GM19351 (cell line): ENCODE measurements around the gene NUDT21.

Experiments used
- ATAC-seq: cut with Tn5 transposase; IDR thresholded peaks from one replicate; pipeline ENCODE4 v1.9.1; 2021; ENCODE audit warnings: mild to moderate bottlenecking, moderate library complexity; ENCODE audit not compliant: unreplicated experiment

The NUDT21 gene

GRCh38 chr16:56462064-56462796 lies 11.1 kb upstream of the NUDT21 start:
- ATAC-seq, result no peak

DNA sequence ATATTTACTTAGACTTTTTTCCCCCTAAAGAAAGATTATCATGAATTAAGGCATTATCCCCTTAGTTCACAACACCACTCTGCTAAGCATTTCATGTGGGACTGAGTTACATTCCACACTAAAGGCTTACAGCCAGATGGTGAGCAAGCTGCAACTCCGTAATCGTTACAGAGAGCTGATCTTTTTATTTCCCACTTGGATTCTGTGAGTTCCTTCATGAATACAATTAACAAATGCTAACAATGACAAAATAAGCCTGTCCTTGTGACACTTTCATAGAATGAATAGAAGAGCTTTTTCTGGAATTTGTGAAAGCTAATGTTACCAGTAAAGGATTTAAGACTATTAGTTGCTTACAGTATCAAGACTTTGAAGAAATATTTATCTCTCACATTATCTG lies 9.0 kb upstream of the NUDT21 start:
- ATAC-seq, result no peak

- no peak for ATAC-seq
These were observed 6.9 kb upstream of the NUDT21 start for GRCh38 chr16:56457927-56458470.

GRCh38 chr16:56451753-56452689 lies 889 bp upstream of the NUDT21 start:
- ATAC-seq, result peak; percentile 36

DNA sequence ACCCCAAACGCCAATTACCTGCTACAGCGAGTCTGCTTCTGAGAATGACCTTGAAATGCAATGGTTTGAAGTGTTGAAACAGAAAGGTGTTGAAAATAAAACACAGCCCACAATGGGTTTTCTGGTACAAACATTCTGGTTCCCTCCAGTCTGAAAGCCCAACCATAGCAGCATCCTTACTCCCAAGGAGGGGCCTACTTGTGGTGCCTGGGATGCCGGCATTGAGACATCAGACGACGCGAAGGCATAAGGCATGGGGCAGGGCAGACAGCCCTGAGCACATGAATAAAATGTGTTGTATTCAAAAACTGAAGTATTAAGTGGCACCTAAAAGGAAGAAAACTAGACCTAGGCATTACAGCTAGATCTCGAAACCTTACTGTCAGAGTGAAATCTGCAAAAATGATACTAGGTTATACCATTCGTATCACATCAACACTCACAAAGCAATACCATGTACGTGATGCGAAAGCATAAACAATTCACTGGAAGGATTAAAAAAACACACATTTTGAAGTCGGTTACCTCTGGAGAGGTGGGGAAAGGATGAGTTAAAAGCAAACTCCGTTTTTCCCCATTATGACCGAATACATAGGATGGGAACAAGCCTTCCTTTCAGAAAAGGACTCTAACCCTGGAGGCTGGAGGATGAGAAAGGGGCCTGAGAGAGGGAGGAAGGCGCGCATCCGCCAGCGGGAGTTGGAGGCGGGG lies 702 bp downstream of the NUDT21 start:
- ATAC-seq, result peak; percentile 31

DNA sequence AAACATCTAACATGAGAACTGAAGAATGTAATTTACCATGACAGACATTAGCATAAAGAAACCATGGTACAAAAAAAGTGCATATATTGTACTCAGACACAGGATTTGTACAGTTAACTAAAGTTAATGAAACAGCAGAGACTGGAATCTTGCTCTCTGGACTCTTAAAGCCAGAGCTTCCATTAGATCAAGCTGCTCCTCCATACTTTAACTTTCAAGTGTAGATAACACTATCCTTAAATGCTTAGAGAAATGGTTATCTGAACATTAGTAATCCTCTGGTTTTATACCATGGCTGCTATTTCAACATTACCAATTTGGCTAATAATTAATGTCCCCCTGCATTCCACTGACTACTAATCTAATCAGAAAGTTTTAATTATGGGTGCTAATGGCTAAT lies 3.1 kb downstream of the NUDT21 start:
- no peak for ATAC-seq

GRCh38 chr16:56447286-56447685 lies 3.8 kb downstream of the NUDT21 start:
- no peak for ATAC-seq

DNA sequence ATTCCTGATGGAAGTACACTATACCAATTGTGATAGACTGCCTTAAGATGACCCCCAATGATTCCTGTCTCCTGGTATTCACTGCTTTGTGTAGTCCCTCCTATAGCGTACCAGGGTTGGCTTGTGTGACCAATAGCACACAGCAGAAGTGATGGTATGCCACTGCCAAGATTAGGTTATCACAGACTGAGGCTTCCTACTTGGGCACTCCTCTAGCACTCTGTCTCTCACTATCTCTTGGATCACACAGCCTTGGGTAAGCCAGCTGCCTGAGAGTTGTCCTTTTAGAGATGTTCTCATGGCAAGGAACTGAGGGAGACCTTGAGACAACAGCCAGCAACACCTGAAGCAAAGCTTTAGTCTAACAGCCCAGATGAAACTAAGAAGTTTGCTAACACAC lies 13.1 kb downstream of the NUDT21 start:
- no peak for ATAC-seq

GRCh38 chr16:56436258-56436657 lies 14.9 kb downstream of the NUDT21 start:
- no peak for ATAC-seq

DNA sequence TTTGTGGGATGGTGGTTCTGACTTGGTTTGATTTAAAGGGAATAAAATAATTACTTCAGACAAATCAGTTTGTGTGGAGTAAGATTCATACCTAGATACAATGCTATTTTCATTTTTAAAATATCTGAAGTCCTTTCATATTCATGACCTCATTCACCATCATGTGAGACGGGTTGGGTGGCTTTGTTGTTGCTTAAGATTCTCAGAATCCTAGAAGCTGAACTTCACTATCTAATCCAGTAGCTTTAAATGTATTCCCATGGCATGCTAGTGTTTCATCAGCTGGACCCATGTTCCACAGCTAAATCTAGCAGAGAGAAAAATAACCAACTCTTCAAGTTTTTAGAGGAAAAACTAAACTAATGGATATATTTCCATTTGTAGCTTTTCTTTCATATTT lies 23.0 kb downstream of the NUDT21 start:
- ATAC-seq, result no peak

DNA sequence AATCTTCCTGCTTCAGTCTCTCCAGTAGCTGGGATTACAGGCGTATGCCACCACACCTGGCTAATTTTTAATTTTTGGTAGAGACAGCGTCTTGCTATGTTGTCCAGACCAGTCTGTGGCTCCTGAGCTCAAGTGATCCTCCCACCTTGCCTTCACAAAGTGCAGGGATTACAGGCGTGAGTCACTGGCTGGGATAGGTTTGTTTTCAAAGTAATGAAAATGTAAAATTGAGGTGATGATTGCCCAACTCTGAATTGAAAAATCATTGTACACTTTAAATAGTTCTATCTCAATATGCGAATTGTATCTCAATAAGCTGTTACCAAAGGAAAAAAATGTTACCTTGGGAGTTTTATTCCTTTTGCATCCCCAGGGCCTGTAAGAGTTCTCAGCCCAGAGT lies 24.5 kb downstream of the NUDT21 start:
- ATAC-seq, result no peak

DNA sequence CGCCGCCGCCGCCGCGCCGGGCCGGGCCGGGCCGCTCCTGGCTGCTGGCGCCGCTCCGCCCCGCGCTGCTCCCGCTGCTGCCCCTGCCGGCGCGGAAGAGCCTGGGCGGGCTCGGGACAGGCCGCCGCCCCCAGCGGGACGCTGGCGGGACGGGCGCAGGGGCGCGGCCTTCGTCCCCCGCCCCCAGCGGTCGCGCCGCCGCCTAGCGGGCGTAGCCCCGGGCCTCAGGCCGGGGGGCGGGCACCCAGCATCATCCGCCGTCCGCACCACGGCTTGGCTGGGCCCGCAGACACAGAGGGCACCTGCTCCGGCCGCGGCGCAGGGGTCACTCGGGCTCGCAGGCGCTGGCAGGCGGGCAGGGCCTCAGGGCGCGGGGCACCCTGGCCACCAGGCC lies 25.7 kb downstream of the NUDT21 start, which contains the start of gene AMFR:
Gene AMFR (minus strand): TSS at position 107 of the 394 bp plus-strand sequence. CDS start 218 bp downstream, outside the sequence.
- ATAC-seq, result peak; percentile 71

DNA sequence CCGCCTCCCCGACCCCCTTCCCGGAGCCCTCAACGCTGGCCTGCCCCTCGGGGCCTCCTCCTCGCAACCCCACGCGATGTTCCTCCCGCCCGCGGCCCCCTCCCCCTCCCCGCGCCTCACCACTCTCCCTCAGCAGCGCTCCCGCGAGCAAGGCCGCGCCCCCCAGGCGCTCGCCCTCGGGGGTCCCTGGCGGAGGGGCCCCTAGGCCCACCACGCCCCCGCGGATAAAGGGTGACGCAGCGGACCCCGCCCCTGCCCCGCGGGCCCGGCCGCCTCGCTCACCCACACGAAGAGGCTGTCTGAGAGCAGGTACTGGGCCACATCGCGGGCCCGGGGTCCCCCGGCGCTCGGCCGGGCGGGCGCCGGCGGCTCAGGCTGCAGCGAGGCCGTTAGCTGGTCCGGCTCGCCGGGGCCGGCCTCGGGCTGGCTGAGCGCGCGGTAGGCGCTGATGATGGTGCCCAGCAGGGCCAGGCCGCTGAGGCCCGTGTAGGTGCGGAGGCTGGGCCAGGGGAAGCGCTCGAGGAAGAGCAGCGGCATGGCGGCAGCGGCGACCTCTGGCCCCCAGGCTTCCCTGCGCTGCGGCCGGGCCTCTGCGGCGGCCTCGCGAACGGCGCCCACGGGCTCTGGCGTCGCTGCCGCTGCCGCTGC lies 26.2 kb downstream of the NUDT21 start:
- peak; percentile 28 for ATAC-seq

GRCh38 chr16:56424404-56424764 lies 26.7 kb downstream of the NUDT21 start:
- no peak for ATAC-seq

- no peak for ATAC-seq
These were observed 27.3 kb downstream of the NUDT21 start for GRCh38 chr16:56423584-56424403.

- ATAC-seq, result no peak
These were observed 28.2 kb downstream of the NUDT21 start for GRCh38 chr16:56422896-56423441.

DNA sequence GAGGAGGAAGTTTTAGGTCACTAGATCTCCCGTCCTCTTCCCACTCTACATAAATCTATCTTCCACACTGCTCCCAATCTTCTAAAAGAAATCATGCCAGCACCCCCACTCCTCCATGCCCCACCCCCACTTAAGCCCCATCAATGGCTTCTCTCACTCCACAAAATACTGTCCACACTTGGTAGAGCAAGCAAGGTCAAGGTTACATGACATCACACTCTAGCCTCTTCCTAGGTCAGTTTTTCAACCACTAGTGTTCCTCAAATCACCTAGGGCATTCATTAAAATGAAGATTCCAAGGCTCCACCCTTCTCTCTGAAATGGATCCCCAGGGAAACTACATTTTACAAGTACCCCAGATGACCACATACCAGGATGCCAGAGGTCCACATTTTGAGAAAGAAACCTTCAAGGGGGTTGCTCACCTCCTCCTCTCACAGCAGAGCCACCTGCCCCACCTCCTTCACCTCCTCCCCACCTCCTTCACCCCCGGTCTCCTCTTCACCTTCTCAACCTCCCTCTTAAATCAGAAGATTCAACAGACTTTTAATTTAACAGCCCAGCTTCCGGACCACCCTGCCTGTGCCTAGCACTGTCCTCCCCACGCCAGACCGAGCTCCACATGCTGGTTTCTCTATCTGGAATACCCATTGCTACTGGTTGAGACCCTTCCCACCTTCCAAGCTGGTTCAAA lies 29.0 kb downstream of the NUDT21 start:
- no peak for ATAC-seq

GRCh38 chr16:56421313-56421712 lies 29.8 kb downstream of the NUDT21 start:
- ATAC-seq, result no peak

- ATAC-seq, result no peak
These were observed 30.5 kb downstream of the NUDT21 start for GRCh38 chr16:56420613-56421012.
